H9 (cell line): ENCODE measurements around the gene DENND5B. TPM values are rescaled to one million over a fixed set of nuclear protein-coding genes. Genes with fewer than 3 reads are reported as not detected.

Experiments
- DNase-seq: peaks from one replicate; pipeline ENCODE4 v3.0.0-alpha.2; 2017
- H2AFZ ChIP-seq: one replicate; pipeline ENCODE4 v1.6.1; 2013; ENCODE audit warnings: mild to moderate bottlenecking, low read length, control low read depth, moderate library complexity
- H2AK5ac ChIP-seq: 2 replicates; pipeline ENCODE4 v1.6.1; 2013; ENCODE audit warnings: low read length, control low read depth, mixed read lengths; ENCODE audit not compliant: insufficient read length
- H2BK120ac ChIP-seq: one replicate; pipeline ENCODE4 v1.6.1; 2013; ENCODE audit warnings: low read depth, mild to moderate bottlenecking, low read length, control low read depth, inconsistent platforms; ENCODE audit not compliant: poor library complexity, severe bottlenecking
- H2BK12ac ChIP-seq: 2 replicates; pipeline ENCODE4 v1.6.1; 2013; ENCODE audit warnings: low read length, control low read depth, mixed read lengths, low read depth; ENCODE audit not compliant: insufficient read length
- H2BK15ac ChIP-seq: 2 replicates; pipeline ENCODE4 v1.6.1; 2013; ENCODE audit warnings: low read depth, low read length, control low read depth
- H2BK20ac ChIP-seq: one replicate; pipeline ENCODE4 v1.6.1; 2013; ENCODE audit warnings: low read depth, mild to moderate bottlenecking, low read length, control low read depth, inconsistent platforms; ENCODE audit not compliant: poor library complexity, severe bottlenecking
- H2BK5ac ChIP-seq: 2 replicates; pipeline ENCODE4 v1.6.1; 2013; ENCODE audit warnings: low read length, control low read depth, mixed read lengths; ENCODE audit not compliant: insufficient read length
- H3K14ac ChIP-seq: 2 replicates; pipeline ENCODE4 v1.6.1; 2013; ENCODE audit warnings: low read length, control low read depth; ENCODE audit not compliant: insufficient read depth
- H3K18ac ChIP-seq: 2 replicates; pipeline ENCODE4 v1.6.1; 2013; ENCODE audit warnings: low read depth, mild to moderate bottlenecking, mixed read lengths, low read length, control low read depth; ENCODE audit not compliant: insufficient read length
- H3K23ac ChIP-seq: 2 replicates; pipeline ENCODE4 v1.6.1; 2013; ENCODE audit warnings: low read length, control low read depth, mixed read lengths, low read depth; ENCODE audit not compliant: insufficient read length
- H3K23me2 ChIP-seq: 2 replicates; pipeline ENCODE4 v1.6.1; 2013; ENCODE audit warnings: low read depth, mild to moderate bottlenecking, mixed read lengths, low read length, control low read depth; ENCODE audit not compliant: insufficient read length, poor library complexity, severe bottlenecking
- H3K27ac ChIP-seq: 2 replicates; pipeline ENCODE4 v1.5.1; 2013; ENCODE audit warnings: low read length, control low read depth, mixed read lengths, low read depth; ENCODE audit not compliant: insufficient read length
- H3K27me3 ChIP-seq: 2 replicates; pipeline ENCODE4 v1.6.1; 2013; ENCODE audit warnings: low read length, control low read depth, inconsistent platforms; ENCODE audit not compliant: insufficient read depth
- H3K4ac ChIP-seq: 2 replicates; pipeline ENCODE4 v1.6.1; 2013; ENCODE audit warnings: low read depth, mild to moderate bottlenecking, control low read depth, inconsistent platforms, low read length, moderate library complexity
- H3K4me1 ChIP-seq: 2 replicates; pipeline ENCODE4 v1.6.1; 2013; ENCODE audit warnings: low read length, control low read depth, inconsistent platforms; ENCODE audit not compliant: insufficient read depth
- H3K4me2 ChIP-seq: 2 replicates; pipeline ENCODE4 v1.6.1; 2013; ENCODE audit warnings: low read length, control low read depth, mixed read lengths; ENCODE audit not compliant: insufficient read length, insufficient read depth
- H3K56ac ChIP-seq: 2 replicates; pipeline ENCODE4 v1.6.1; 2013; ENCODE audit warnings: low read depth, mild to moderate bottlenecking, mixed read lengths, low read length, control low read depth; ENCODE audit not compliant: insufficient read length
- H3K79me1 ChIP-seq: 2 replicates; pipeline ENCODE4 v1.6.1; 2013; ENCODE audit warnings: low read depth, mild to moderate bottlenecking, moderate library complexity, low read length, control low read depth, inconsistent platforms; ENCODE audit not compliant: insufficient read depth, poor library complexity, severe bottlenecking
- H3K79me2 ChIP-seq: 2 replicates; pipeline ENCODE4 v1.6.1; 2013; ENCODE audit warnings: low read length, control low read depth, inconsistent platforms; ENCODE audit not compliant: insufficient read depth
- H3K9ac ChIP-seq: 2 replicates; pipeline ENCODE4 v1.6.1; 2013; ENCODE audit warnings: low read length, control low read depth, mixed read lengths; ENCODE audit not compliant: insufficient read length; ENCODE audit errors: extremely low read depth
- H3K9me3 ChIP-seq: one replicate; pipeline ENCODE4 v1.6.1; 2013; ENCODE audit warnings: low read depth, low read length, inconsistent platforms; ENCODE audit not compliant: control insufficient read depth
- H3T11ph ChIP-seq: one replicate; pipeline ENCODE4 v1.6.1; 2013; ENCODE audit warnings: mild to moderate bottlenecking, low read length, control low read depth, inconsistent platforms
- H4K20me1 ChIP-seq: one replicate; pipeline ENCODE4 v1.6.1; 2013; ENCODE audit not compliant: control insufficient read depth, insufficient read length, insufficient read depth
- H4K5ac ChIP-seq: 2 replicates; pipeline ENCODE4 v1.6.1; 2013; ENCODE audit warnings: low read depth, mild to moderate bottlenecking, mixed read lengths, low read length, control low read depth; ENCODE audit not compliant: insufficient read length
- H4K8ac ChIP-seq: replicated peaks from 2 replicates; pipeline ENCODE4 v1.6.1; 2013; ENCODE audit warnings: low read length, control low read depth, mixed read lengths, low read depth; ENCODE audit not compliant: insufficient read length
- H4K91ac ChIP-seq: 2 replicates; pipeline ENCODE4 v1.6.1; 2013; ENCODE audit warnings: low read depth, mild to moderate bottlenecking, moderate library complexity, mixed read lengths, low read length, control low read depth; ENCODE audit not compliant: insufficient read length
- H3K27ac Mint-ChIP-seq, 3 experiments: 2 replicates in 2 of 3; 3 replicates in 1 of 3; pipeline ENCODE4 v1.8.0; 2020 to 2021; ENCODE audit warnings: mixed read lengths in 3 of 3, mild to moderate bottlenecking in 1 of 3, moderate library complexity in 1 of 3
- H3K27me3 Mint-ChIP-seq: 2 replicates; pipeline ENCODE4 v1.8.0; 2021; ENCODE audit warnings: low read depth, mild to moderate bottlenecking, moderate library complexity, mixed read lengths
- H3K36me3 Mint-ChIP-seq, 3 experiments: 2 replicates in 2 of 3; 3 replicates in 1 of 3; pipeline ENCODE4 v1.8.0; 2020 to 2021; ENCODE audit warnings: low read depth in 3 of 3, mixed read lengths in 3 of 3; ENCODE audit not compliant: insufficient read depth in 1 of 3
- H3K4me1 Mint-ChIP-seq, 2 experiments: 2 replicates each; pipeline ENCODE4 v1.8.0; 2020; ENCODE audit warnings: mixed read lengths in 2 of 2
- H3K4me3 Mint-ChIP-seq, 2 experiments: 2 replicates in 1 of 2; 3 replicates in 1 of 2; pipeline ENCODE4 v1.8.0; 2020 to 2021; ENCODE audit warnings: mild to moderate bottlenecking in 2 of 2, mixed read lengths in 2 of 2, moderate library complexity in 1 of 2
- H3K9me3 Mint-ChIP-seq, 2 experiments: 2 replicates in 1 of 2; 3 replicates in 1 of 2; pipeline ENCODE4 v1.8.0; 2020; ENCODE audit warnings: mild to moderate bottlenecking in 2 of 2, mixed read lengths in 2 of 2, moderate library complexity in 1 of 2
- WGBS: extraction: QIAGEN DNeasy Blood & Tissue Kit; methylation state at CpG from one replicate; pipeline ENCODE4 v1.1.7; 2013; ENCODE audit warnings: missing lambda C conversion rate, low lambda C conversion rate, mixed read lengths; ENCODE audit not compliant: insufficient read length; ENCODE audit errors: extremely low coverage; 5-methylcytosine and 5-hydroxymethylcytosine counted together
- total RNA-seq: library from RNA; stranded (reverse); gene quantifications from 2 replicates; pipeline ENCODE4 v1.2.1, GENCODE V29; 2021
- TF ChIP-seq, protein P1 (sequence below): fragments of 200-600 bp; sonication (generic); conservative IDR thresholded peaks from 3 replicates; pipeline ENCODE4 v1.8.0; 2021; ENCODE audit warnings: antibody characterized with exemption, mild to moderate bottlenecking

Gene DENND5B
- total RNA-seq, 1 experiment from 2014 or later, result 13.4 TPM

DNA sequence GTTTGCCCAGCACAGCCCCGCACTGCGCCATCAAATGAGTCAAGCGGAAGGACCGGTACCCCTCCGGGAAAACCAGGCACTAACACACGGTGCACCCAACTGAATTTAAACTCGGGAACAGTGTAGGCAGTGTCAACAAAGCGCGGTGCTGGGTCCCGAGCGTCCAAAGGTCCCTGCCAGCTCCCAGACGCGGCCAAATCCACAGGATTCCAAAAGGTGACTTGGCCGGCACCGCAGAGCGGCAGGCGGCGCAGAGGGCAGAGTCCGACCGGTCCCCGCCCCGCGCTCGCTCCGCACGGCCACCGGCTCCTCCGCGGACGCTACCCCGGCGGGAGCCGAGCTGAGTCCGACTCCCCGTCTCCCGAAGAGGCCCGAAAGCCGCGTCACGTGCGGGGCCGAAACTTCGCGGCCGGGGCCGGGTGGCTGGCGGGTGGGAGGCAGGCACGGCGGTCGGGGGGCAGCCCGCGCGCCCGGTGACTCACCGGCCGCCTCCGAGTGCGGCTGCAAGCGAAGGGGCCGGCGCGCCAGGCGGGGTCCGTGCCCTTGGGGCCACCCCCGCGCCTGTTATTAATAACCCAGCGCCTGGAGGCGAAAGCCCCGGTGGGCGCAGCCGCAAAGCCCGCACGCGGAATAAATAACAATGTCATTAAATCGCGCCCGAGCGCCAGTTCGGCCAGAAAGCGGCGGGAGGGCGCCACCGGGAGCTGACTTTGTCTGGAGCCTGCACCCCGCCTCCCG lies 863 bp downstream of the DENND5B start:
- Histone ChIP-seq H3K9ac (peak overlapping the region; percentile 51), H4K5ac (no peak overlapping the region), H2AFZ (no peak overlapping the region), H4K20me1 (no peaks in the 10 kb centered on the region), H3K79me2 (0 out of 2 replicates have a peak, but pooled peaks cover 2% of the 10 kb centered on the region), H3K27me3 (no peaks in the 10 kb centered on the region), H3K9me3 (no peaks in the 10 kb centered on the region), H2BK120ac (no peak overlapping the region), H3K23me2 (peaks cover 10% of the 10 kb centered on the region), H2BK15ac (no peak overlapping the region), H3K27ac (no peak overlapping the region), H2BK20ac (no peak overlapping the region), H2AK5ac (no peak overlapping the region), H3K4me1 (no peaks in the 10 kb centered on the region), H4K8ac (no peak overlapping the region), H3T11ph (no peak overlapping the region), H3K14ac (peak overlapping the region; percentile 88), H3K23ac (no peak overlapping the region), H2BK5ac (no peak overlapping the region), H3K4me2 (peak overlapping the region; percentile 56), H2BK12ac (no peak overlapping the region), H3K18ac (peak overlapping the region; percentile 20), H3K56ac (no peak overlapping the region), H3K4ac (no peak overlapping the region), H4K91ac (no peak overlapping the region), H3K79me1 (peaks cover 3% of the 10 kb centered on the region)
- H3K9me3 Mint-ChIP-seq, result no peaks in the 10 kb centered on the region
- H3K27me3 Mint-ChIP-seq, result peaks cover 17% of the 10 kb centered on the region
- DNase-seq, result peak; percentile 81
- H3K27ac Mint-ChIP-seq, result no peak overlapping the region; a peak in 2 of 7 replicates
- peaks cover 27 to 35% of the 10 kb centered on the region in 2 experiments for H3K4me1 Mint-ChIP-seq
- peaks cover 0 to 6% (median 5%) of the 10 kb centered on the region in 3 experiments; a peak in 2 of 7 replicates for H3K36me3 Mint-ChIP-seq
- no CpG with 5 or more reads among the region's 85 CpGs for WGBS
- peak overlapping the region; percentile 81 to 87 for H3K4me3 Mint-ChIP-seq
- TF ChIP-seq, protein P1, sequence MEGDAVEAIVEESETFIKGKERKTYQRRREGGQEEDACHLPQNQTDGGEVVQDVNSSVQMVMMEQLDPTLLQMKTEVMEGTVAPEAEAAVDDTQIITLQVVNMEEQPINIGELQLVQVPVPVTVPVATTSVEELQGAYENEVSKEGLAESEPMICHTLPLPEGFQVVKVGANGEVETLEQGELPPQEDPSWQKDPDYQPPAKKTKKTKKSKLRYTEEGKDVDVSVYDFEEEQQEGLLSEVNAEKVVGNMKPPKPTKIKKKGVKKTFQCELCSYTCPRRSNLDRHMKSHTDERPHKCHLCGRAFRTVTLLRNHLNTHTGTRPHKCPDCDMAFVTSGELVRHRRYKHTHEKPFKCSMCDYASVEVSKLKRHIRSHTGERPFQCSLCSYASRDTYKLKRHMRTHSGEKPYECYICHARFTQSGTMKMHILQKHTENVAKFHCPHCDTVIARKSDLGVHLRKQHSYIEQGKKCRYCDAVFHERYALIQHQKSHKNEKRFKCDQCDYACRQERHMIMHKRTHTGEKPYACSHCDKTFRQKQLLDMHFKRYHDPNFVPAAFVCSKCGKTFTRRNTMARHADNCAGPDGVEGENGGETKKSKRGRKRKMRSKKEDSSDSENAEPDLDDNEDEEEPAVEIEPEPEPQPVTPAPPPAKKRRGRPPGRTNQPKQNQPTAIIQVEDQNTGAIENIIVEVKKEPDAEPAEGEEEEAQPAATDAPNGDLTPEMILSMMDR, result 0 out of 3 replicates have a peak, but pooled peaks have one; percentile 13
